Muscle of leg (tissue), 11 donors: ENCODE measurements around the gene TEX52. TPM values are rescaled to one million over a fixed set of nuclear protein-coding genes. Genes with fewer than 3 reads are reported as not detected.
A peak's percentile ranks its signal among the peaks of the same experiment; 100 is the strongest.

Source experiments
- DNase-seq: peaks from one replicate; pipeline ENCODE4 v3.0.0; 2013
- H3K27ac ChIP-seq: one replicate; pipeline ENCODE4 v1.5.1; 2013; ENCODE audit warnings: mild to moderate bottlenecking, low read length, control low read depth
- H3K27me3 ChIP-seq: one replicate; pipeline ENCODE4 v1.6.1; 2013; ENCODE audit warnings: low read length; ENCODE audit not compliant: control insufficient read depth, insufficient read depth
- H3K36me3 ChIP-seq: one replicate; pipeline ENCODE4 v1.6.1; 2013; ENCODE audit warnings: low read length; ENCODE audit not compliant: control insufficient read depth, insufficient read depth
- H3K4me1 ChIP-seq: one replicate; pipeline ENCODE4 v1.6.1; 2013; ENCODE audit warnings: low read length; ENCODE audit not compliant: control insufficient read depth, insufficient read depth
- H3K4me3 ChIP-seq: one replicate; pipeline ENCODE4 v1.5.1; 2013; ENCODE audit warnings: low read length, control low read depth
- H3K9me3 ChIP-seq: replicated peaks from 2 replicates; pipeline ENCODE4 v1.6.1; 2013; ENCODE audit warnings: low read depth, low read length; ENCODE audit not compliant: control insufficient read depth
- WGBS: methylation state at CpG from one replicate; pipeline ENCODE4 v1.1.5; 2013; ENCODE audit warnings: missing lambda C conversion rate; ENCODE audit not compliant: insufficient coverage; 5-methylcytosine and 5-hydroxymethylcytosine counted together
- polyA plus RNA-seq, 8 donors: library from polyadenylated mRNA; unstranded; fragments of 120-200 nt; gene quantifications; one replicate each; pipeline versions ENCODE4 v1.2.1 to v1.2.3, GENCODE V29; 2013; ENCODE audit warnings: inconsistent platforms in 1 of 8, low replicate concordance in 1 of 8; ENCODE audit not compliant: insufficient read length in 8 of 8, insufficient read depth in 1 of 8
- total RNA-seq: library from RNA; stranded (reverse); fragments of 120-200 nt; gene quantifications from one replicate; pipeline ENCODE4 v1.2.4, GENCODE V29; 2013

TEX52 gene
- total and polyA plus RNA-seq, 9 donors, result 0.19 to 1.3 (median 0.58) TPM; not detected in 1

DNA sequence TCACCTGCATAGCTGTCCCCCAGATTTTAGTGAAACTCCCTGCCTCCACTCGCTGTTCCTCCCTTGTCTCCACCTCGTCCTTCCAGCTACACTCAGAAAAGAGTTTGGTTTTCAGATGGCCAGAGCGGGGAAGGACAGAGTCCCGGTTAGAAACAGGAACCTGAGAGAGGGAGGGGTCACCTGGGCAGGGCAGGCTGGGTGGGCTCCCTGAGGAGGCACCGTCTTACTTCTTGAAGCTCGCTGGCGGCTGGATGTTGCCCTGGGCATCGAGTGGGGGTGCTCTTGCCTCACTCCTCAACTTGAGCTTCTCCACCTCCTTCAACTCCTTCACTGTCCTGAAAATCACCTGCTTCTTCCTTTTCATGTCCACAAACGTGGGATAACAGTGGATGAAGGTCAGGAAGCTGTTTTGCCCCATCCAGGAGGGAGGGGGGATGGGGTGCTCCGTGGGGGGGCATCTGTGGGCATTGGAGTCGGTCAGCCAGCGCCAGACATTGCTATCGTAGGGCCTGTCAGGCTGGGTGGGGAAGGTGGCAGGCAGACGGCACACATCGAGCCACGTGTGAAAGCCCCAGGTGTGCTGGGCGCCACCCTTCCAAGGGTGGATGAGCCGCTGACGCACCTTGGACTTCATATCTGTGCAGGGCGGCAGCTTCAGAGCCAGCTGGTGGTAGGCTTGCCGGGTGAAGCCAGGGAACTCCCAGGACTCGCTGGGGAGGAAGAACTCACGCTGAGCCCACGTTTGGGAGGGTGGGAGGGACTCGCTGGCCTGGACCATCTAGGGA lies 2.0 kb downstream of the TEX52 start:
- Histone ChIP-seq H3K4me3 (no peak overlapping the region), H3K4me1 (no peaks in the 10 kb centered on the region), H3K36me3 (peaks cover 22% of the 10 kb centered on the region), H3K9me3 (no peaks in the 10 kb centered on the region), H3K27ac (no peak overlapping the region), H3K27me3 (no peaks in the 10 kb centered on the region)
- WGBS, result 79% methylated on average over 11 of the region's 25 CpGs
- DNase-seq, result no peak

DNA sequence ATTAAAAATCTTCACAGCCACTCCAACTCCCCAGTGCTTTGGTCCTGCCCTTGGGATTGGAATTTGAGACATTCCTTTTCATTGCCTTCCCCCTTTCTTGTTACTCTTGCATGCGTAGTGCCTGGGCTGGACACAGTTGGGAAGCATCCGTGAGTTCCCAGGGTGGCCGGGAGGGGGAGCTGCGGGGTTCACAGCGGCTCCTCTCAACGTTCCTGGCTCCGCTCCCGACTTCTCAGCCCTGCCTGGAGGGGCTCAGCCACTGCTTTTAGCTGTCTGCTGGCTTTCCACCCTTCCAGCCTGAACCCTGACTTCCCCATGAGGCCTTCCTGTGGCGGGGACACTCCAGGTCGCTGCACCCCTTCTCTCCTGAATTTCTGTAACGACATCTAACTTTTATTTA lies 3.2 kb downstream of the TEX52 start:
- H3K27ac ChIP-seq, result no peak overlapping the region
- H3K4me1 ChIP-seq, result no peaks in the 10 kb centered on the region
- peak; percentile 88 for DNase-seq
- peaks cover 13% of the 10 kb centered on the region for H3K36me3 ChIP-seq
- no peaks in the 10 kb centered on the region for H3K27me3 ChIP-seq
- H3K4me3 ChIP-seq, result no peak overlapping the region
- WGBS, result 2% methylated on average over 7 of the region's 11 CpGs
- H3K9me3 ChIP-seq, result no peaks in the 10 kb centered on the region

DNA sequence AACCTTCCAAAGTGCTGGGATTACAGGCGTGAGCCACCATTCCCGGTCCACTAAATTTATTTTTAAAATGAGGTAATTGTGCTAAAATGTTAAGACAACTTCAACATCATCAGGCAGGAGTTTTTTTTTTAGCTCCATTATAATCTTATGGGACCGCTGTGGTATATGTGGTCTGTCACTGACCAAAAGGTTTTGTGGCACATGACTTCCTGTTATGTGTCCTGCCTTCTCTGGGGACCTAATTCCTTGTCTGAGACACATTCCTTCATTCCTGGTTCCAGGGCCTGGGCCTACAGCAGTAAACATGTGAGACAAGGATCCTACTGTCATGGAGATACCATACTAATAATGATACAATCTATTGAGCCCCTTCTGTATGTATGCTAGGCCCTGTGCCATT lies 4.9 kb downstream of the TEX52 start:
- H3K27ac ChIP-seq, result no peak overlapping the region
- H3K4me1 ChIP-seq, result no peaks in the 10 kb centered on the region
- no peaks in the 10 kb centered on the region for H3K27me3 ChIP-seq
- no peaks in the 10 kb centered on the region for H3K9me3 ChIP-seq
- no CpG with 5 or more reads among the region's 3 CpGs for WGBS
- no peak for DNase-seq
- no peaks in the 10 kb centered on the region for H3K36me3 ChIP-seq
- no peak overlapping the region for H3K4me3 ChIP-seq

DNA sequence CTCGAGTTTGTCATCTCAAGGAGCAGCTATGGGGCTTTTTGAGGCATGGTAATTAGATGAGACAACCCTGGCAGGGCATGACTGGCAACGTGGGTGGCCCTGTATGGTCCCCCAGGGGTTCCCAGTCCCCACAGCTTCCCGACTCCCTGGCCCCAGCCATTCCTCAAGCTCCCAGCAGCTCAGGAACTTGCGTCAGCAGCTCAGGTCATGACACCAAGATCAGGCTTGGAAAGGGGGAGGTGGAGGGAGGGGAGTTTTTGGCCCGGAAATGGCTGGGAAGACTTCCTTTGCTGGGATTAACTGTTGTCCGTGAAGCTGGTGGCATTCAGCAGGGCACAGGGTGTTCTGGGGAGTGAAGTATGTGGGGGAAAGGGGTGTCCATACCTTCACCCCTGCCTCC lies 11.6 kb downstream of the TEX52 start:
- H3K9me3 ChIP-seq, result no peaks in the 10 kb centered on the region
- DNase-seq, result peak; percentile 65
- WGBS, result 33% methylated on average over 1 of the region's 6 CpGs
- peaks cover 4% of the 10 kb centered on the region for H3K36me3 ChIP-seq
- no peak overlapping the region for H3K4me3 ChIP-seq
- H3K27ac ChIP-seq, result no peak overlapping the region
- peaks cover 11% of the 10 kb centered on the region for H3K4me1 ChIP-seq
- H3K27me3 ChIP-seq, result no peaks in the 10 kb centered on the region

DNA sequence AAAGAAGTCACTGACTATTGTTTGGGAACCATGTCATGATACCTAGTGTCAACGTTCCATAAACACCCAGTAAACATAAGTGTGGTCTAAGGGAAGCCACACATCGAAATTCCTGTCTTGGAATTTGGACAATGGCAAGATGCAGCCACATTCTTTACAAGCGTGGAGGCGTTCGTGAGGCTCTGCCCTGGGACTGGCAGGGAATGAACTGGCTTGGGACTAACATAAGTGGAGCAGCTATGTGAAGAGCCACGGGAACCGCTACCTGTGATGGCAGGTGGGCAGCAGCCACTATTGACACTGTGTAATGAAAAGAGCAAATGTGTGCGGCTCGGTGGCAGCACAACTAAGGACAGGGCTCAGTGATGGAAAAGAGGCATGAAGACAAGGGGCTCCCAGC lies 12.1 kb downstream of the TEX52 start:
- peaks cover 5% of the 10 kb centered on the region for H3K36me3 ChIP-seq
- no peak overlapping the region for H3K27ac ChIP-seq
- DNase-seq, result no peak
- peaks cover 11% of the 10 kb centered on the region for H3K4me1 ChIP-seq
- 84% methylated on average over 8 of the region's 9 CpGs for WGBS
- no peak overlapping the region for H3K4me3 ChIP-seq
- no peaks in the 10 kb centered on the region for H3K9me3 ChIP-seq
- H3K27me3 ChIP-seq, result no peaks in the 10 kb centered on the region

DNA sequence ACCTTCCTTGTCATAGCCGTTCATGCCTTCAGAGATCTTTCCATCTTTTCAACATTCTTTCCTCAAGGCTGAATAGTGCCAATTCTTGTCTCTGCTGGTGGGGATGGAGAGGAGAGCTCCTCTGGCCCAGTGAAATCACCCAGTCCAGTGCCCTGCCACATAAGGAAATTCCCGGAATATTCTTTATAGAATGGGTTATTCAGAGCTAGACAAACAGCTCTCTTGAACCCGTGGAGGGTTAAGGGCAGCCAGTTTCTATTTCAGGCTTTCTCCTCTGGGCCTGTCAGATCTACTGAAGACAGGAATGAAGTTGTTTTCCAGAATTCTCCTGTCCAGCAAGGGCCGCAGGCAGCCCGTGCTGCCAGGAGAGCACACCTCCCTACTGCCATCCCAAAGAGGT lies 13.9 kb downstream of the TEX52 start:
- Histone ChIP-seq H3K4me3 (no peak overlapping the region), H3K36me3 (peaks cover 15% of the 10 kb centered on the region), H3K4me1 (peaks cover 11% of the 10 kb centered on the region), H3K27me3 (no peaks in the 10 kb centered on the region), H3K9me3 (no peaks in the 10 kb centered on the region), H3K27ac (no peak overlapping the region)
- no peak for DNase-seq
- 33% methylated on average over 1 of the region's 5 CpGs for WGBS

DNA sequence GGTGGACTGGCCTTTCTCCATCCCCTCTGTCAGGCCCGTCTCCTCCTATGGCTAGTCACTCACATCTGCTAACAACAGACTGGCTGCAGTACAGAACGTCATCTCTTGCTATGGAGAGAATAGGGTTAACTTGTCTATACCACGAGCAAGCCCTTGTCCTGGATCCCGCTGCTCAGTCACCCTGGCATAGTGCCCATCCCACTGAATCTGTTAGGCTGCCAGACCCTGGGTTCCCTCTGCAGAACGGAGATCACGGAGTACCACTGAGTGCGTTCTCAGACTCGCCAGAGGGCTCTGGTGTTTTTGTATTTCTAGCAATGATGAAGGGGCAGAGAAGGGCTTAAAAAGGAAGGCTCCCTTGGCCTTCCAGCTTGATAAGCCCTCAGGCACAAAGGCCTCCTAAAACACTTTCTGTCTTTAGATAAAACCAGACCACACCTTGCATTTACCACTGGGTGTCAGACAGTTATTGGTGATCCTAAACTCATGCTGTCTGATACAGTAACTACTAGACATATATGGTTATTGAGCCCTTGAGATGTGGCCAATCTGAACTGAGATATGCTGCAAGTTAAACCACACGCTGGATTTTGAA lies 15.7 kb downstream of the TEX52 start:
- H3K27me3 ChIP-seq, result no peaks in the 10 kb centered on the region
- WGBS, result 35% methylated on average over 3 of the region's 9 CpGs

GRCh38 chr12:2836574-2836973 lies 20.3 kb downstream of the TEX52 start:
- no peaks in the 10 kb centered on the region for H3K9me3 ChIP-seq
- H3K27ac ChIP-seq, result no peak overlapping the region
- H3K36me3 ChIP-seq, result peaks cover 21% of the 10 kb centered on the region
- H3K4me1 ChIP-seq, result peaks cover 28% of the 10 kb centered on the region
- 93% methylated on average over 3 of the region's 8 CpGs for WGBS
- H3K4me3 ChIP-seq, result no peak overlapping the region
- DNase-seq, result no peak
- no peaks in the 10 kb centered on the region for H3K27me3 ChIP-seq

More for the DNA sequence above, 15.7 kb downstream of the TEX52 start:
- no peak overlapping the region for H3K27ac ChIP-seq
- H3K4me3 ChIP-seq, result no peak overlapping the region
- H3K4me1 ChIP-seq, result peaks cover 9% of the 10 kb centered on the region
- no peak for DNase-seq
- H3K36me3 ChIP-seq, result peaks cover 15% of the 10 kb centered on the region
- H3K9me3 ChIP-seq, result no peaks in the 10 kb centered on the region

GRCh38 chr12:2835691-2836403 lies 21.0 kb downstream of the TEX52 start:
- Histone ChIP-seq H3K27me3 (no peaks in the 10 kb centered on the region), H3K4me1 (peaks cover 28% of the 10 kb centered on the region), H3K4me3 (no peak overlapping the region), H3K9me3 (no peaks in the 10 kb centered on the region), H3K36me3 (peaks cover 24% of the 10 kb centered on the region), H3K27ac (no peak overlapping the region)
- 100% methylated on average over 1 of the region's 4 CpGs for WGBS
- no peak for DNase-seq
